G401.6 (cell line): Measurements from ENCODE around the gene DMGDH.

Experiments used
- FAIRE-seq: peaks from 2 replicates; lab custom pipeline; 2012; peaks lifted over from hg19 to GRCh38; lab: Jason Lieb, UNC

The DMGDH gene

GRCh38 chr5:79062436-79062835 lies 7.0 kb downstream of the DMGDH start:
- FAIRE-seq, result no peak

- FAIRE-seq, result no peak
Observed at GRCh38 chr5:79059674-79060073, 9.8 kb downstream of the DMGDH start.

GRCh38 chr5:79056847-79057246 lies 12.6 kb downstream of the DMGDH start:
- no peak for FAIRE-seq

- no peak for FAIRE-seq
Observed at GRCh38 chr5:79055017-79055416, 14.5 kb downstream of the DMGDH start.

- FAIRE-seq, result no peak
Observed at GRCh38 chr5:79053321-79053720, 16.2 kb downstream of the DMGDH start.

- FAIRE-seq, result no peak
Observed at GRCh38 chr5:79050498-79050897, 19.0 kb downstream of the DMGDH start.

- no peak for FAIRE-seq
Observed at GRCh38 chr5:79048437-79048836, 21.0 kb downstream of the DMGDH start.

GRCh38 chr5:79047199-79047598 lies 22.3 kb downstream of the DMGDH start:
- no peak for FAIRE-seq

GRCh38 chr5:79042188-79042587 lies 27.3 kb downstream of the DMGDH start:
- FAIRE-seq, result no peak

- FAIRE-seq, result no peak
Observed at GRCh38 chr5:79036769-79037168, 32.7 kb downstream of the DMGDH start.

GRCh38 chr5:79035237-79035636 lies 34.2 kb downstream of the DMGDH start:
- no peak for FAIRE-seq

GRCh38 chr5:79032782-79033181 lies 36.7 kb downstream of the DMGDH start:
- no peak for FAIRE-seq

GRCh38 chr5:79032031-79032695 lies 37.3 kb downstream of the DMGDH start:
- FAIRE-seq, result no peak

GRCh38 chr5:79031485-79031867 lies 38.0 kb downstream of the DMGDH start:
- FAIRE-seq, result no peak

- no peak for FAIRE-seq
Observed at GRCh38 chr5:79030663-79031484, 38.6 kb downstream of the DMGDH start.

GRCh38 chr5:79025054-79025472 lies 44.4 kb downstream of the DMGDH start:
- peak; percentile 94 for FAIRE-seq

GRCh38 chr5:79023947-79024346 lies 45.5 kb downstream of the DMGDH start:
- no peak for FAIRE-seq

- no peak for FAIRE-seq
Observed at GRCh38 chr5:79023348-79023747, 46.1 kb downstream of the DMGDH start.

GRCh38 chr5:79022771-79023170 lies 46.7 kb downstream of the DMGDH start:
- FAIRE-seq, result no peak

GRCh38 chr5:79021753-79022152 lies 47.7 kb downstream of the DMGDH start:
- no peak for FAIRE-seq

- peak; percentile 93 for FAIRE-seq
Observed at GRCh38 chr5:79020861-79021561, 48.5 kb downstream of the DMGDH start.

- no peak for FAIRE-seq
Observed at GRCh38 chr5:79014631-79015030, 54.8 kb downstream of the DMGDH start.

- FAIRE-seq, result no peak
Observed at GRCh38 chr5:79011869-79012268, 57.6 kb downstream of the DMGDH start.
